Skeletal muscle satellite cell (primary cell): ENCODE results near the gene OSBPL7.

Source experiments
- H3K27me3 ChIP-seq: 2 replicates; pipeline ENCODE4 v1.7.0; 2013; ENCODE audit warnings: low read length; ENCODE audit not compliant: control insufficient read depth, insufficient read depth
- H3K36me3 ChIP-seq: 2 replicates; pipeline ENCODE4 v1.7.0; 2013; ENCODE audit warnings: mild to moderate bottlenecking, control low read depth, low read length; ENCODE audit not compliant: insufficient read depth
- H3K4me1 ChIP-seq: 2 replicates; pipeline ENCODE4 v1.7.0; 2013; ENCODE audit warnings: low read length; ENCODE audit not compliant: control insufficient read depth, insufficient read depth
- H3K4me2 ChIP-seq: 2 replicates; pipeline ENCODE4 v1.7.0; 2013; ENCODE audit warnings: mild to moderate bottlenecking, low read length
- H3K4me3 ChIP-seq: 2 replicates; pipeline ENCODE4 v1.7.0; 2013; ENCODE audit warnings: low read length
- H3K9ac ChIP-seq: 2 replicates; pipeline ENCODE4 v1.7.0; 2013; ENCODE audit warnings: mild to moderate bottlenecking, low read depth, low read length, moderate library complexity
- H3K9me3 ChIP-seq: replicated peaks from 2 replicates; pipeline ENCODE4 v1.7.0; 2013; ENCODE audit warnings: mild to moderate bottlenecking, control low read depth, low read length

Gene OSBPL7

GRCh38 chr17:47844814-47845715 lies 23.5 kb upstream of the OSBPL7 start:
- Histone ChIP-seq H3K4me1 (peaks cover 14% of the 10 kb centered on the region), H3K4me3 (no peak overlapping the region), H3K36me3 (no peaks in the 10 kb centered on the region), H3K9me3 (no peaks in the 10 kb centered on the region), H3K4me2 (no peak overlapping the region), H3K9ac (no peak overlapping the region), H3K27me3 (peaks cover 41% of the 10 kb centered on the region)

- no peak overlapping the region for H3K4me3 ChIP-seq
- peaks cover 35% of the 10 kb centered on the region for H3K27me3 ChIP-seq
- no peak overlapping the region for H3K4me2 ChIP-seq
- peaks cover 16% of the 10 kb centered on the region for H3K4me1 ChIP-seq
- no peaks in the 10 kb centered on the region for H3K36me3 ChIP-seq
- H3K9ac ChIP-seq, result no peak overlapping the region
- H3K9me3 ChIP-seq, result no peaks in the 10 kb centered on the region
These were observed 22.6 kb upstream of the OSBPL7 start for GRCh38 chr17:47844227-47844626.

GRCh38 chr17:47843391-47843730 lies 21.8 kb upstream of the OSBPL7 start:
- Histone ChIP-seq H3K36me3 (no peaks in the 10 kb centered on the region), H3K27me3 (peaks cover 28% of the 10 kb centered on the region), H3K9me3 (no peaks in the 10 kb centered on the region), H3K4me3 (no peak overlapping the region), H3K9ac (no peak overlapping the region), H3K4me1 (peaks cover 16% of the 10 kb centered on the region), H3K4me2 (no peak overlapping the region)

GRCh38 chr17:47841488-47842291 lies 20.1 kb upstream of the OSBPL7 start:
- Histone ChIP-seq H3K9me3 (no peaks in the 10 kb centered on the region), H3K4me1 (peaks cover 27% of the 10 kb centered on the region), H3K4me3 (peak overlapping the region; percentile 84), H3K36me3 (no peaks in the 10 kb centered on the region), H3K27me3 (peaks cover 11% of the 10 kb centered on the region), H3K9ac (peak overlapping the region; percentile 84), H3K4me2 (peak overlapping the region; percentile 93)

- Histone ChIP-seq H3K4me3 (peak within 1 kb of the TSS; percentile 84), H3K9ac (peak within 1 kb of the TSS; percentile 84), H3K9me3 (no peaks in the 10 kb centered on the region), H3K36me3 (peaks cover 4% of the 10 kb centered on the region), H3K4me2 (peak within 1 kb of the TSS; percentile 93), H3K4me1 (peaks cover 27% of the 10 kb centered on the region), H3K27me3 (peaks cover 3% of the 10 kb centered on the region)
These were observed 19.3 kb upstream of the OSBPL7 start, which contains the start of gene SCRN2 for GRCh38 chr17:47840742-47841487. Gene SCRN2, minus strand, starts transcription at chr17:47841273. Its CDS starts 430 bp downstream, at chr17:47840843.

GRCh38 chr17:47840001-47840741 lies 18.6 kb upstream of the OSBPL7 start:
- Histone ChIP-seq H3K9me3 (no peaks in the 10 kb centered on the region), H3K4me2 (peak overlapping the region; percentile 93), H3K9ac (peak overlapping the region; percentile 84), H3K36me3 (peaks cover 6% of the 10 kb centered on the region), H3K4me3 (peak overlapping the region; percentile 84), H3K4me1 (peaks cover 27% of the 10 kb centered on the region), H3K27me3 (no peaks in the 10 kb centered on the region)

GRCh38 chr17:47839071-47839470 lies 17.5 kb upstream of the OSBPL7 start:
- H3K27me3 ChIP-seq, result no peaks in the 10 kb centered on the region
- peaks cover 6% of the 10 kb centered on the region for H3K36me3 ChIP-seq
- no peak overlapping the region for H3K4me2 ChIP-seq
- H3K9ac ChIP-seq, result no peak overlapping the region
- no peak overlapping the region for H3K4me3 ChIP-seq
- no peaks in the 10 kb centered on the region for H3K9me3 ChIP-seq
- peaks cover 27% of the 10 kb centered on the region for H3K4me1 ChIP-seq

GRCh38 chr17:47838636-47839035 lies 17.0 kb upstream of the OSBPL7 start:
- Histone ChIP-seq H3K9me3 (no peaks in the 10 kb centered on the region), H3K4me3 (no peak overlapping the region), H3K4me2 (no peak overlapping the region), H3K9ac (no peak overlapping the region), H3K36me3 (peaks cover 6% of the 10 kb centered on the region), H3K4me1 (peaks cover 27% of the 10 kb centered on the region), H3K27me3 (no peaks in the 10 kb centered on the region)

- Histone ChIP-seq H3K4me2 (peak overlapping the region; percentile 47), H3K9me3 (no peaks in the 10 kb centered on the region), H3K4me1 (peaks cover 27% of the 10 kb centered on the region), H3K9ac (peak overlapping the region; percentile 55), H3K36me3 (peaks cover 6% of the 10 kb centered on the region), H3K27me3 (no peaks in the 10 kb centered on the region), H3K4me3 (no peak overlapping the region)
These were observed 15.9 kb upstream of the OSBPL7 start for GRCh38 chr17:47837401-47838039.

- Histone ChIP-seq H3K27me3 (no peaks in the 10 kb centered on the region), H3K36me3 (peaks cover 6% of the 10 kb centered on the region), H3K9me3 (no peaks in the 10 kb centered on the region), H3K4me2 (no peak overlapping the region), H3K4me1 (peaks cover 31% of the 10 kb centered on the region), H3K4me3 (no peak overlapping the region), H3K9ac (peak overlapping the region; percentile 10)
These were observed 15.0 kb upstream of the OSBPL7 start for GRCh38 chr17:47836601-47837000.
